ENCODE results near the gene SNX8.

Gene SNX8

DNA sequence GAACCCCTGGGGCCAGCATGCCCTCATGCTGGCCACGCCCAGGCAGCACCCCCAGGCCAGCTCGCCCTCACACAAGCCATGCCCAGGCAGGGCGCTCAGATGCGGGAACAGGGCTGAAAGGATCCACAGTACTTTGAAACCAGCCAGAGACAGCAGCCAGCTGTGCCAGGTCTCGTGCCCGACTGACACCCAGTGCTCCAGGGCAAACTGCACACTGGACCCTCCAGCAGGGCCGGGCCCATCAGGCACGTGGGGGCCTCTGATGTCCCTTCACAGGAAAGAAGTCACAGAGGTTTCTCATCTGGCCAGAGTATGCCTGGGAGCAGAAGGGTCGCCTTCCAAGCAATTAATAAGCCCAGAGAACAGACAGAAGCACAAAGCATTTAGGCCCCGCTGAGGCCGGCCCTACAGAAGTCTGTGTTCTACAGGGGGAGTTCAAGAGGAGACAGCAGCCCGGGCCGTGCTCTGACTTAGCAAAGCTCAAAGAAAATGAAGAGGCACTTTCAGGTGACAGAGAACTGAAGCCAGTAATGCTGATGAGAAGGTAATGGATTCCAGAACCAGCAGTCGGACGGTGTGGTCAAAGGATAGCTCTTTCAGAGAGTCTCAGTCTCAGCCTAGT is 102.9 kb downstream of the SNX8 start:
- ATAC-seq (ENCODE audit: low read depth) = no peak
- Histone ChIP-seq H3K4me3 (ENCODE audit: severe bottlenecking) (no peak overlapping the region), H3K36me3 (ENCODE audit: low read depth) (peaks cover 62% of the 10 kb centered on the region), H3K27ac (ENCODE audit: poor library complexity, severe bottlenecking) (no peak overlapping the region), H3K4me1 (ENCODE audit: insufficient read depth, poor library complexity, severe bottlenecking) (no peaks in the 10 kb centered on the region), H3K9me3 (ENCODE audit: severe bottlenecking) (no peaks in the 10 kb centered on the region), H3K27me3 (ENCODE audit: insufficient read depth, poor library complexity, severe bottlenecking) (no peaks in the 10 kb centered on the region)
- DNase-seq (ENCODE audit: low spot score) = peak; percentile 52
- TF ChIP-seq, protein P1, sequence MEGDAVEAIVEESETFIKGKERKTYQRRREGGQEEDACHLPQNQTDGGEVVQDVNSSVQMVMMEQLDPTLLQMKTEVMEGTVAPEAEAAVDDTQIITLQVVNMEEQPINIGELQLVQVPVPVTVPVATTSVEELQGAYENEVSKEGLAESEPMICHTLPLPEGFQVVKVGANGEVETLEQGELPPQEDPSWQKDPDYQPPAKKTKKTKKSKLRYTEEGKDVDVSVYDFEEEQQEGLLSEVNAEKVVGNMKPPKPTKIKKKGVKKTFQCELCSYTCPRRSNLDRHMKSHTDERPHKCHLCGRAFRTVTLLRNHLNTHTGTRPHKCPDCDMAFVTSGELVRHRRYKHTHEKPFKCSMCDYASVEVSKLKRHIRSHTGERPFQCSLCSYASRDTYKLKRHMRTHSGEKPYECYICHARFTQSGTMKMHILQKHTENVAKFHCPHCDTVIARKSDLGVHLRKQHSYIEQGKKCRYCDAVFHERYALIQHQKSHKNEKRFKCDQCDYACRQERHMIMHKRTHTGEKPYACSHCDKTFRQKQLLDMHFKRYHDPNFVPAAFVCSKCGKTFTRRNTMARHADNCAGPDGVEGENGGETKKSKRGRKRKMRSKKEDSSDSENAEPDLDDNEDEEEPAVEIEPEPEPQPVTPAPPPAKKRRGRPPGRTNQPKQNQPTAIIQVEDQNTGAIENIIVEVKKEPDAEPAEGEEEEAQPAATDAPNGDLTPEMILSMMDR (IDR thresholded peaks at IDR 0.05; ENCODE audit: poor library complexity, severe bottlenecking) = no peak

DNA sequence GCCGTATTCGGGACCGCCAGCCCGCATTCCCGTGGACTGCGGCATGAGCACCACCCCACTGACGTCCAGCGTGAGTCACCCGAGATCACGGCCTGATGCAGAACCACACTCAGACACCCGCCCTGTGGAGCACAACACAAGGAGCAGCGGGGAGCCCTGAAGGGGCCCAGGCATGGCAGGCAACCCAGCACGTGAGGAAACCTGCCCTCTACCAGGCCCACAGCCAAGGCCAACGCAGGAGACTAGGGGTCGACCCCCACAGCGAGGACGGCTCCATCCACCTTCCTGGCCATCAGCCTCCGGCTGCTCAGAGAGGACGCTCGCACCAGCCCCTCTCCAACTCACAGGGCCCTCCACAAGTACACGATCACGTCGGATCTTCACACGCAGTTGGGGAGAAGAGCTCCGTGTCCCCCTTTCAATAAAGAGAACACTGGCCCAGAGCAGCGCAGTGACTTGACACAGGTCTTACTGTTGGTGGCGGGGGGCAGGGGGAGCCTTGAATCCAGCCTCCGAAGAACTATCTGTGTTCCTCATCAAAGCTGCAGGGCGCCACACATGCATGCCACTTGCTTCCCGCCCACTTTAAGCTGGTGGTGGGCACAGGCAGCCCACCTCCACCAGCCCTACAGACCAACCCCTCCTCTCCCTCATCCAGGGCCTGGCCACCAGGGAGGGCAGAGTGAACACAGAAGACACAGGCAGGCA is 103.5 kb downstream of the SNX8 start:
- H3K9me3 ChIP-seq (ENCODE audit: severe bottlenecking) = no peaks in the 10 kb centered on the region
- no peak overlapping the region for H3K4me3 ChIP-seq (ENCODE audit: severe bottlenecking)
- H3K36me3 ChIP-seq (ENCODE audit: low read depth) = peaks cover 61% of the 10 kb centered on the region
- DNase-seq (ENCODE audit: low spot score) (peak; percentile 41), ATAC-seq (ENCODE audit: low read depth) (no peak)
- H3K27me3 ChIP-seq (ENCODE audit: insufficient read depth, poor library complexity, severe bottlenecking) = no peaks in the 10 kb centered on the region
- TF ChIP-seq, protein P1 (IDR thresholded peaks at IDR 0.05; ENCODE audit: poor library complexity, severe bottlenecking) = no peak
- H3K4me1 ChIP-seq (ENCODE audit: insufficient read depth, poor library complexity, severe bottlenecking) = no peaks in the 10 kb centered on the region
- H3K27ac ChIP-seq (ENCODE audit: poor library complexity, severe bottlenecking) = no peak overlapping the region

DNA sequence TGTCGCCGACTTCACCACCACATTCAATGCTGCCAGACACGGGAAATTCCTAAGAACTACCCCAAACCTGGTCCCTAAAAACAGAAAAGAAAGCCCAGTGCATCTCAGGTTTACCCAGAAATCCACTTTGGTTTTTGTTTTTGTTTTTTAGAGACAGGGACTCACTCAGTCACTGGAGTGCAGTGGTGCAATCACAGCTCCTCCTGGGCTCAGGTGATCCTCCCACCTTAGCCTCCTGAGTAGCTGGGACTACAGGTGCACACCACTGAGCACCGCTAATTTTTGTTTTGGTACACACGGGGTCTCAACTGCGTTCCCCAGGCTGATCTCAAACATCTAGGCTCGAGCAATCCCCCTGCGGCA is 104.3 kb downstream of the SNX8 start:
- Histone ChIP-seq H3K4me3 (ENCODE audit: severe bottlenecking) (no peak overlapping the region), H3K9me3 (ENCODE audit: severe bottlenecking) (no peaks in the 10 kb centered on the region), H3K27me3 (ENCODE audit: insufficient read depth, poor library complexity, severe bottlenecking) (no peaks in the 10 kb centered on the region), H3K27ac (ENCODE audit: poor library complexity, severe bottlenecking) (no peak overlapping the region), H3K4me1 (ENCODE audit: insufficient read depth, poor library complexity, severe bottlenecking) (no peaks in the 10 kb centered on the region), H3K36me3 (ENCODE audit: low read depth) (peaks cover 60% of the 10 kb centered on the region)
- peak; percentile 18 for DNase-seq (ENCODE audit: low spot score)
- ATAC-seq (ENCODE audit: low read depth) = no peak
- TF ChIP-seq, protein P1 (IDR thresholded peaks at IDR 0.05; ENCODE audit: poor library complexity, severe bottlenecking) = no peak

- Histone ChIP-seq H3K27ac (ENCODE audit: poor library complexity, severe bottlenecking) (no peak overlapping the region), H3K27me3 (ENCODE audit: insufficient read depth, poor library complexity, severe bottlenecking) (no peaks in the 10 kb centered on the region), H3K9me3 (ENCODE audit: severe bottlenecking) (no peaks in the 10 kb centered on the region), H3K36me3 (ENCODE audit: low read depth) (peaks cover 54% of the 10 kb centered on the region), H3K4me3 (ENCODE audit: severe bottlenecking) (no peak overlapping the region), H3K4me1 (ENCODE audit: insufficient read depth, poor library complexity, severe bottlenecking) (no peaks in the 10 kb centered on the region)
- ATAC-seq (ENCODE audit: low read depth) (peak; percentile 65; the same call in 1 of the 3 replicates), DNase-seq (ENCODE audit: low spot score) (peak; percentile 58)
- TF ChIP-seq, protein P1 (IDR thresholded peaks at IDR 0.05; ENCODE audit: poor library complexity, severe bottlenecking) = peak; percentile 58
Measured at GRCh38 chr7:2209146-2209960, 104.9 kb downstream of the SNX8 start.

All from RWPE2 (cell line).